ENCODE measurements around the gene CXCL12. TPM values are rescaled to one million over a fixed set of nuclear protein-coding genes. Genes with fewer than 3 reads are reported as not detected.

The CXCL12 gene
- total RNA-seq, 1 donor from 2014 or later = 130 TPM

DNA sequence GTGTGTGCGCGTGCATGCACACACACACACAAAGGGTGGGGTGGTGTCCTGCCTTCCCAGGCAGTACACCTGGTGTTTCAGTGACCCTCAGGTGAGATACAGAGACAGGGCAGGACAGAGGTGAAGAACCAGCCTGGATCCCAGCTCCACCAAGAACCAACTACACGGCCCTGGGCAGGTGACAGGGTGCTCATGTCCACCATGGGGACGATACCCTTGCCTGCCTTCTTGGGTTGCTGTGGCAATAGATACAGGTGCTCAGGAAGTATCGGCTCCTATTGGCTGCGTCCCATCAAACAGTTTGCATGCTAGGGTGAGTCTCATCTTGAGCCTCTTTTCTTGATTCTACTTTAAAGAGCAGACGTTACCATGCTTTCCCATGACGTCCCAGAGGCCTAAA, 33.7 kb upstream of the CXCL12 start:
- TF ChIP-seq, protein P1, sequence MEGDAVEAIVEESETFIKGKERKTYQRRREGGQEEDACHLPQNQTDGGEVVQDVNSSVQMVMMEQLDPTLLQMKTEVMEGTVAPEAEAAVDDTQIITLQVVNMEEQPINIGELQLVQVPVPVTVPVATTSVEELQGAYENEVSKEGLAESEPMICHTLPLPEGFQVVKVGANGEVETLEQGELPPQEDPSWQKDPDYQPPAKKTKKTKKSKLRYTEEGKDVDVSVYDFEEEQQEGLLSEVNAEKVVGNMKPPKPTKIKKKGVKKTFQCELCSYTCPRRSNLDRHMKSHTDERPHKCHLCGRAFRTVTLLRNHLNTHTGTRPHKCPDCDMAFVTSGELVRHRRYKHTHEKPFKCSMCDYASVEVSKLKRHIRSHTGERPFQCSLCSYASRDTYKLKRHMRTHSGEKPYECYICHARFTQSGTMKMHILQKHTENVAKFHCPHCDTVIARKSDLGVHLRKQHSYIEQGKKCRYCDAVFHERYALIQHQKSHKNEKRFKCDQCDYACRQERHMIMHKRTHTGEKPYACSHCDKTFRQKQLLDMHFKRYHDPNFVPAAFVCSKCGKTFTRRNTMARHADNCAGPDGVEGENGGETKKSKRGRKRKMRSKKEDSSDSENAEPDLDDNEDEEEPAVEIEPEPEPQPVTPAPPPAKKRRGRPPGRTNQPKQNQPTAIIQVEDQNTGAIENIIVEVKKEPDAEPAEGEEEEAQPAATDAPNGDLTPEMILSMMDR (IDR thresholded peaks at IDR 0.05; ENCODE audit: borderline replicate concordance) = no peak
- DNase-seq = no peak
- H3K9me3 ChIP-seq (replicated peaks) = peaks cover 15% of the 10 kb centered on the region
- H3K36me3 ChIP-seq = no peaks in the 10 kb centered on the region
- intact Hi-C loops (cut with micrococcal nuclease) = no loop called here
- no peak overlapping the region for H3K4me3 ChIP-seq
- H3K27me3 ChIP-seq (ENCODE audit: low read depth) = no peaks in the 10 kb centered on the region
- no peak overlapping the region for H3K27ac ChIP-seq (replicated peaks)
- peaks cover 11% of the 10 kb centered on the region for H3K4me1 ChIP-seq

DNA sequence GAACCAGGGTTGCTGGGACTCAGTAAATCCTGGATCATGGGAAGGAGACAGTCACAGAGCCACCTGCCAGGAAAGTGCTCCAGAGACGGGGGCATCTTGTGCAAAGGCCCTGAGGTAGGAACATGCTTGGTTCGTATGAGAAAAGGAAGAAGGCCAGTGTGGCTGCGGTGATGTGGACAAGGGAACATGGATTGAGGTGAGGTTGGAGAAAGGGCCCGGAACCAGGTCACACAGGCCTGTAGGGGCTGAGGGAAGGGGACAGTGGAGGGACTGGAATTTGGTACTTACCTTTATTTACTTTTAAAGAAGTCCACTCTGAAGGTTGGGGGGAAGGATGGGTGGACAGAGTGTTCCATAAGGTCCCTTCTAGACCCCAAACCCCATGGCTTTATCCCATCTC, 32.9 kb upstream of the CXCL12 start:
- Histone ChIP-seq H3K9me3 (replicated peaks) (peaks cover 15% of the 10 kb centered on the region), H3K36me3 (no peaks in the 10 kb centered on the region), H3K4me1 (peaks cover 11% of the 10 kb centered on the region), H3K27me3 (ENCODE audit: low read depth) (no peaks in the 10 kb centered on the region), H3K4me3 (no peak overlapping the region), H3K27ac (replicated peaks) (peak overlapping the region; percentile 77)
- intact Hi-C loops (cut with micrococcal nuclease) = no loop called here
- TF ChIP-seq, protein P1 (IDR thresholded peaks at IDR 0.05; ENCODE audit: borderline replicate concordance) = no peak
- DNase-seq = no peak

DNA sequence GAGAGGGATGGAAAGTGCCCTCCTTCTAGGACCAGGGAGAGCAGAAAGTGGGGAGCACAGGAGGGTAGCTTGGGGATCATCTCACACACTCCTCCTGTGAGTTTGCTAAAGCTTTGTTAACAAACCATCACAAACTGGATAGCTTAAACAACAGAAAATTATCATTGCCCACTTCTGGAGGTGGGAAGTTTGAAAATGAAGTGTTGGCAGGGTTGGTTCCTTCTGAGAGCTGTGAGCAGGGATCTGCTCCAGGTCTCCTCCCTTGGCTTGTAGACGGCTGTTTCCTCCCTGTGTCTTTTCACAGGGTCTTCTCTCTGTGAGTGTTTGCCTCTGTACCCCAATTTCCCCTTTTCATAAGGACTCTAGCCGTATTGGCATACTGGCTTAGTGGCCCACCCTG, 32.0 kb upstream of the CXCL12 start:
- intact Hi-C loops (cut with micrococcal nuclease) = no loop called here
- peaks cover 20% of the 10 kb centered on the region for H3K9me3 ChIP-seq (replicated peaks)
- peaks cover 11% of the 10 kb centered on the region for H3K4me1 ChIP-seq
- TF ChIP-seq, protein P1 (IDR thresholded peaks at IDR 0.05; ENCODE audit: borderline replicate concordance) = no peak
- H3K36me3 ChIP-seq = no peaks in the 10 kb centered on the region
- no peak for DNase-seq
- no peaks in the 10 kb centered on the region for H3K27me3 ChIP-seq (ENCODE audit: low read depth)
- no peak overlapping the region for H3K4me3 ChIP-seq
- H3K27ac ChIP-seq (replicated peaks) = peak overlapping the region; percentile 77

DNA sequence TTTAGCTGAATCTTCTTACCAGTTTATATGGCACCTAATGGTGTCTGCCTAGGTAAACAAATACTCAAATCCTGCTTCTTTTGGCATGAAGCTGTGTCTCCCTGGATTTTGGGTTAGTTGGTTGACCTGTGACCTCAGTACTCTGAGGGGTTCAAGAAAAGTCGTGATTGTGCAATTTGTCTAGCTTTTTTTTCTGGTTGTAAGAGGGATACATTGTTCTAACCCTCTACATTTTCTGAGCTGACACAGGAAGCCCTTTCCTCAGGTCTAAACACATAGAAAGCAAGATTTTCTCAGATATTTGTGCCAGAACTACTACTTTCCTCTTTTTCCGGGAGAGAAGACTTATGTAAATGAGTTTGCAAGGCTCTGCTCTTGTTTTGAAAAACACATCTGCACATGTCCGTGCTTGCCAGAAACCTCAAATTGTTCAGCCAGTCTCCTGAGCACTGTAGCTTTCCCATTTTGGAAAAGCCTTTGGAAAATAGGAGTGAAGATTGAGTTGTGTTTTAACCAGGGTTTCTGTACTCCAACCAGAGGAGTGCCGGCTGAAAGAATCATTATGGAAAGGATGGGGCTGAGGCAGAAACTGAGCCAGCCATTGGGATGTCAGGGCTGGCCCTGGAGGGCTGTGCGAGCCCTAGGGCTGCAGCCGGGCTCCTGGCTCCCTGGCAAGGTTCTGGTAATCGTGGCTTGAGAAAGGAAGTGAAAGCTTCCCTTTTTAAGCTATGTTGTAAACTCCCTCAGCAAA, 31.3 kb upstream of the CXCL12 start:
- peaks cover 11% of the 10 kb centered on the region for H3K4me1 ChIP-seq
- H3K27me3 ChIP-seq (ENCODE audit: low read depth) = peaks cover 2% of the 10 kb centered on the region
- intact Hi-C loops (cut with micrococcal nuclease) = no loop called here
- peak overlapping the region; percentile 77 for H3K27ac ChIP-seq (replicated peaks)
- TF ChIP-seq, protein P1 (IDR thresholded peaks at IDR 0.05; ENCODE audit: borderline replicate concordance) = no peak
- peaks cover 28% of the 10 kb centered on the region for H3K9me3 ChIP-seq (replicated peaks)
- H3K36me3 ChIP-seq = no peaks in the 10 kb centered on the region
- H3K4me3 ChIP-seq = no peak overlapping the region
- DNase-seq = no peak

DNA sequence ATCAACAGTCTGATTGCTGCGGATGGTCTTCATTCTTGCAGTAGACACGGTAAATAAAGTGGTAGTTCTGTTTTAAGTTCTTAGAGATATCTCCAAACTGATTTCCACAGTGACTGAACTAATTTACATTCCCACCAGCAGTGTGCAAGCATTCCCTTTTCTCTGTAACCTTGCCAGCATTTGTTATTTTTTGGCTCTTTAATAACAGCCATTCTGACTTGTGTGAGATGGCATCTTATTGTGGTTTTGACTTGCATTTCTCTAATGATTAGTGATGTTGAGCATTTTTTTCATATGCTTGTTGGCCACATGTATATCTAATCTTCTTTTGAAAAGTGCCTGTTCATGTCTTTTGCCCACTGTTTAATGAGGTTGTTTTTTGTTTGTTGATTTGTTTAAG, 30.2 kb upstream of the CXCL12 start:
- DNase-seq = no peak
- TF ChIP-seq, protein P1 (IDR thresholded peaks at IDR 0.05; ENCODE audit: borderline replicate concordance) = no peak
- intact Hi-C loops (cut with micrococcal nuclease) = no loop called here
- Histone ChIP-seq H3K9me3 (replicated peaks) (peaks cover 28% of the 10 kb centered on the region), H3K36me3 (no peaks in the 10 kb centered on the region), H3K4me3 (no peak overlapping the region), H3K4me1 (peaks cover 11% of the 10 kb centered on the region), H3K27me3 (ENCODE audit: low read depth) (peaks cover 6% of the 10 kb centered on the region), H3K27ac (replicated peaks) (no peak overlapping the region)
